H1 (cell line): ENCODE results near the gene C15orf62. TPM values are rescaled to one million over a fixed set of nuclear protein-coding genes. Genes with fewer than 3 reads are reported as not detected.
A peak's percentile ranks its signal among the peaks of the same experiment; 100 is the strongest.

Source experiments
- CTCF ChIA-PET: fragments of 300-600 bp; sonication (Branson Sonifier 250); formaldehyde crosslinking; loops from one replicate; lab custom pipeline; 2021; ENCODE audit not compliant: partially characterized antibody; lab: Charles Lee
- POLR2A ChIA-PET: fragments of 300-600 bp; sonication (Branson Sonifier 250); formaldehyde crosslinking; loops from one replicate; lab custom pipeline; 2021; ENCODE audit warnings: inconsistent platforms; ENCODE audit not compliant: partially characterized antibody; lab: Charles Lee
- DNase-seq, 2 experiments: peaks; one replicate each; pipeline versions ENCODE4 v3.0.0 to v3.0.0-alpha.2; 2010 to 2022; ENCODE audit warnings: low spot score in 2 of 2, low read depth in 1 of 2, mixed read lengths in 1 of 2
- FAIRE-seq: peaks from 2 replicates; lab custom pipeline; 2011; peaks lifted over from hg19 to GRCh38; lab: Jason Lieb, UNC
- H2AFZ ChIP-seq: 2 replicates; pipeline ENCODE4 v1.8.1; 2012; ENCODE audit warnings: low read length, inconsistent platforms
- H2AK5ac ChIP-seq: 2 replicates; pipeline ENCODE4 v1.6.1; 2013; ENCODE audit warnings: low read depth, low read length
- H2BK120ac ChIP-seq: replicated peaks from 2 replicates; pipeline ENCODE3; 2013; ENCODE audit warnings: low read depth, low read length, inconsistent platforms
- H2BK12ac ChIP-seq: 2 replicates; pipeline ENCODE4 v1.6.1; 2013; ENCODE audit warnings: low read depth, low read length
- H2BK15ac ChIP-seq: 2 replicates; pipeline ENCODE4 v1.6.1; 2013; ENCODE audit warnings: low read length
- H2BK20ac ChIP-seq: 2 replicates; pipeline ENCODE4 v1.6.1; 2013; ENCODE audit warnings: low read length
- H2BK5ac ChIP-seq: 2 replicates; pipeline ENCODE4 v1.6.1; 2013; ENCODE audit warnings: low read depth, low read length
- H3K14ac ChIP-seq: 2 replicates; pipeline ENCODE4 v1.6.1; 2013; ENCODE audit warnings: inconsistent platforms; ENCODE audit not compliant: insufficient read length
- H3K18ac ChIP-seq: 2 replicates; pipeline ENCODE4 v1.6.1; 2013; ENCODE audit warnings: low read length; ENCODE audit errors: extremely low read depth
- H3K23ac ChIP-seq: 2 replicates; pipeline ENCODE4 v1.6.1; 2013; ENCODE audit warnings: inconsistent platforms; ENCODE audit not compliant: insufficient read length
- H3K23me2 ChIP-seq: 2 replicates; pipeline ENCODE4 v1.6.1; 2013; ENCODE audit warnings: low read depth, low read length
- H3K27ac ChIP-seq: 2 replicates; pipeline ENCODE4 v1.6.1; 2011; ENCODE audit warnings: low read depth, low read length, inconsistent platforms
- H3K27me3 ChIP-seq, 4 experiments: replicated peaks in 1 of 4; 1 replicate in 1 of 4; 2 replicates in 3 of 4; pipeline versions ENCODE4 v1.6.1 to v1.8.1; 2011 to 2013; ENCODE audit warnings: low read length in 3 of 4, mild to moderate bottlenecking in 3 of 4, inconsistent platforms in 2 of 4, mixed read lengths in 2 of 4, moderate library complexity in 1 of 4; ENCODE audit not compliant: control insufficient read depth in 3 of 4, insufficient read depth in 3 of 4; ENCODE audit errors: extremely low read depth in 1 of 4
- H3K36me3 ChIP-seq, 4 experiments: 2 replicates each; pipeline versions ENCODE4 v1.6.1 to v1.8.1; 2011 to 2013; ENCODE audit warnings: mild to moderate bottlenecking in 4 of 4, low read length in 3 of 4, moderate library complexity in 2 of 4, control low read depth in 1 of 4, inconsistent platforms in 1 of 4; ENCODE audit not compliant: insufficient read depth in 4 of 4, control insufficient read depth in 2 of 4
- H3K4ac ChIP-seq: replicated peaks from 2 replicates; pipeline ENCODE3; 2013; ENCODE audit warnings: low read length, low read depth, mixed read lengths, inconsistent platforms; ENCODE audit not compliant: insufficient read length
- H3K4me1 ChIP-seq, 4 experiments: replicated peaks in 1 of 4; 1 replicate in 1 of 4; 2 replicates in 3 of 4; pipeline versions ENCODE4 v1.6.1 to v1.8.1; 2011 to 2013; ENCODE audit warnings: low read length in 3 of 4, inconsistent platforms in 2 of 4, mixed read lengths in 1 of 4; ENCODE audit not compliant: insufficient read depth in 4 of 4, control insufficient read depth in 3 of 4
- H3K4me2 ChIP-seq, 2 experiments: 2 replicates each; pipeline versions ENCODE4 v1.6.1 to v1.8.1; 2011 to 2013; ENCODE audit warnings: low read depth in 2 of 2, low read length in 2 of 2, control low read depth in 1 of 2, inconsistent platforms in 1 of 2, mild to moderate bottlenecking in 1 of 2; ENCODE audit not compliant: insufficient read depth in 1 of 2
- H3K4me3 ChIP-seq, 4 experiments: fragments of 200-600, 300-600 bp in 1 of 4; sonication (generic), shearing (Covaris generic), sonication (Bioruptor Twin) in 1 of 4; 2 replicates each; pipeline versions ENCODE4 v1.5.1 to v1.8.1; 2011 to 2016; ENCODE audit warnings: low read length in 4 of 4, low read depth in 3 of 4, control low read depth in 2 of 4, inconsistent platforms in 2 of 4, mild to moderate bottlenecking in 2 of 4, mixed read lengths in 1 of 4, moderate library complexity in 1 of 4; ENCODE audit not compliant: insufficient read depth in 2 of 4; ENCODE audit errors: extremely low read depth in 1 of 4
- H3K56ac ChIP-seq: replicated peaks from 2 replicates; pipeline ENCODE3; 2013; ENCODE audit warnings: low read depth, mild to moderate bottlenecking, mixed read lengths, low read length, inconsistent platforms; ENCODE audit not compliant: insufficient read length
- H3K79me1 ChIP-seq: 2 replicates; pipeline ENCODE4 v1.6.1; 2013; ENCODE audit warnings: low read depth, low read length, control low read depth
- H3K79me2 ChIP-seq, 2 experiments: 2 replicates each; pipeline versions ENCODE4 v1.6.1 to v1.8.1; 2012 to 2013; ENCODE audit warnings: low read length in 2 of 2, mild to moderate bottlenecking in 2 of 2, inconsistent platforms in 1 of 2; ENCODE audit not compliant: insufficient read depth in 2 of 2, control insufficient read depth in 1 of 2
- H3K9ac ChIP-seq, 4 experiments: replicated peaks in 1 of 4; 1 replicate in 1 of 4; 2 replicates in 3 of 4; pipeline versions ENCODE4 v1.6.1 to v1.8.1; 2011 to 2013; ENCODE audit warnings: low read depth in 3 of 4, low read length in 3 of 4, control low read depth in 2 of 4, mild to moderate bottlenecking in 2 of 4, moderate library complexity in 2 of 4, inconsistent platforms in 1 of 4; ENCODE audit errors: extremely low read depth in 1 of 4
- H3K9me3 ChIP-seq, 2 experiments: 2 replicates each; pipeline versions ENCODE4 v1.6.1 to v1.8.1; 2012 to 2013; ENCODE audit warnings: mild to moderate bottlenecking in 2 of 2, moderate library complexity in 2 of 2, control low read depth in 1 of 2, inconsistent platforms in 1 of 2, low read depth in 1 of 2, low read length in 1 of 2, mixed read lengths in 1 of 2; ENCODE audit not compliant: insufficient read depth in 2 of 2
- H4K20me1 ChIP-seq, 2 experiments: replicated peaks in 1 of 2; 2 replicates each; pipeline versions ENCODE3 to v1.8.1; 2011 to 2013; ENCODE audit warnings: inconsistent platforms in 2 of 2, low read length in 2 of 2, mild to moderate bottlenecking in 1 of 2; ENCODE audit not compliant: insufficient read depth in 2 of 2, control insufficient read depth in 1 of 2
- H4K5ac ChIP-seq: 2 replicates; pipeline ENCODE4 v1.6.1; 2013; ENCODE audit warnings: low read length, low read depth, mixed read lengths, inconsistent platforms; ENCODE audit not compliant: insufficient read length
- H4K8ac ChIP-seq: 2 replicates; pipeline ENCODE4 v1.8.0; 2013; ENCODE audit warnings: mild to moderate bottlenecking, moderate library complexity, low read length, inconsistent platforms; ENCODE audit not compliant: insufficient read depth; ENCODE audit errors: extremely low read depth
- H4K91ac ChIP-seq: replicated peaks from 2 replicates; pipeline ENCODE3; 2013; ENCODE audit warnings: low read length, mixed read lengths, inconsistent platforms; ENCODE audit not compliant: insufficient read length
- CBX5 ChIP-seq: fragments of 300-800, 300-1000 bp; sonication (generic); IDR thresholded peaks from 2 replicates; pipeline ENCODE4 v1.7.1; 2016; ENCODE audit warnings: antibody characterized with exemption, low read length, low read depth
- FOSL1 ChIP-seq: IDR thresholded peaks from 2 replicates; pipeline ENCODE4 v1.6.1; 2011; ENCODE audit warnings: mild to moderate bottlenecking, low read depth, low read length, moderate library complexity; ENCODE audit not compliant: insufficient read depth
- GABPA ChIP-seq: IDR thresholded peaks from 2 replicates; pipeline ENCODE4 v1.6.1; 2011; ENCODE audit warnings: mild to moderate bottlenecking, low read length, moderate library complexity, borderline replicate concordance; ENCODE audit not compliant: insufficient read depth
- GTF2F1 ChIP-seq: IDR thresholded peaks from 2 replicates; pipeline ENCODE4 v1.6.1; 2012; ENCODE audit warnings: low read depth, low read length, improper control_type of control experiment, borderline replicate concordance
- KDM1A ChIP-seq: fragments of 200-600, 300-600 bp; sonication (generic); IDR thresholded peaks from 2 replicates; pipeline ENCODE4 v1.7.1; 2016; ENCODE audit warnings: mild to moderate bottlenecking, low read length, borderline replicate concordance
- NRF1 ChIP-seq: IDR thresholded peaks from 2 replicates; pipeline ENCODE4 v1.6.1; 2011; ENCODE audit warnings: mild to moderate bottlenecking, low read depth, low read length, improper control_type of control experiment
- RBBP5 ChIP-seq: IDR thresholded peaks from 2 replicates; pipeline ENCODE4 v1.7.1; 2012; ENCODE audit warnings: low read depth, mild to moderate bottlenecking, inconsistent platforms, low read length, moderate library complexity, borderline replicate concordance
- SP1 ChIP-seq: IDR thresholded peaks from 2 replicates; pipeline ENCODE4 v1.6.1; 2011; ENCODE audit warnings: low read depth, low read length
- SP2 ChIP-seq: IDR thresholded peaks from 2 replicates; pipeline ENCODE4 v1.6.1; 2012; ENCODE audit warnings: mild to moderate bottlenecking, low read length, inconsistent platforms
- ZNF274 ChIP-seq: IDR thresholded peaks from 2 replicates; pipeline ENCODE4 v1.7.0; 2012; ENCODE audit warnings: low read length, borderline replicate concordance; ENCODE audit errors: extremely low read depth
- WGBS, 2 experiments: shearing (Covaris generic) in 1 of 2; methylation state at CpG; one replicate each; pipeline versions ENCODE4 v1.1.6 to v1.1.7; 2013 to 2015; ENCODE audit warnings: low lambda C conversion rate in 2 of 2, mixed read lengths in 2 of 2, inconsistent platforms in 1 of 2, low coverage in 1 of 2, missing lambda C conversion rate in 1 of 2; ENCODE audit not compliant: insufficient replicate concordance in 2 of 2, insufficient coverage in 1 of 2, insufficient read length in 1 of 2; ENCODE audit errors: extremely low coverage in 1 of 2, missing lambda C conversion rate in 1 of 2; 5-methylcytosine and 5-hydroxymethylcytosine counted together
- polyA plus RNA-seq, 7 experiments: library from polyadenylated mRNA; depleted of rRNA in 3 of 7; stranded (reverse) in 5 of 7; unstranded in 2 of 7; fragments of >200 nt in 5 of 7; fragments of 200-250 nt in 2 of 7; gene quantifications; 1 replicate in 5 of 7; 2 replicates in 1 of 7; 4 replicates in 1 of 7; pipeline versions ENCODE4 v1.2.1 to v1.2.3, GENCODE V29; 2011 to 2013; ENCODE audit warnings: missing spikeins in 2 of 7, mixed read lengths in 2 of 7
- total RNA-seq: library from RNA; stranded (reverse); fragmentation: NEBNext Ultra II Directional; extraction: Animal tissue kit (Norgen Biotek cat#: 25700); gene quantifications from 2 replicates; pipeline ENCODE4 v1.2.1, GENCODE V29; 2021
- TF ChIP-seq, protein P1 (sequence below): IDR thresholded peaks from 2 replicates; pipeline ENCODE4 v1.6.1; 2012; ENCODE audit warnings: inconsistent platforms

The C15orf62 gene
- total and polyA plus RNA-seq, 2 of the 8 experiments (the other 6 are each of a cell fraction or from before 2014, with no cell fraction given), result 0.06 to 0.56 TPM

DNA sequence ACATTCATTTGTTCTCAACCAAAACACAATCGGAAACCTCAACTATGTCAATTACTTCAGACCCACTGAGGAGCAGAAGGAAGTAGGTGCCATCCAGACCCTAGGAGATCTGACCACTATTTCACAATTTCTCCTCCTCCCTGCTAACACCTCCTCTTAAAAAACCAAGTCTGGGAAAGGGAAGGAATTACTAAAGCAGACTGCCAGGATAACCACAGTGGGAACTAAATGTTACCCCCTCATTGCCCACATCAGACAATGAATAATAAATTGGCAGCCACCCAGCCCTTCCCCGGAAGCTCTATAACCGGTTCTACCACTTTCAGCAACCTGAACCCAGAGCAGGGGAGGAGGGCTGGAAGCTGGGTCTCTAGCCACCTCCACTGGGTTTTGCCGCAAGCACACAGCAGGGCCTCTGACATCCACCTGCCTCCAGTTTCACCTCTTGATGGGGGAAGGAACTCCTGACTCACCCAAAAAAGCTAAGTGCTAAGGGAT is 17.6 kb downstream of the C15orf62 start:
- H3K27me3 ChIP-seq, result no peaks in the 10 kb centered on the region
- peak overlapping the region; percentile 95; the same call in 1 of the 2 replicates for H2BK12ac ChIP-seq
- H4K8ac ChIP-seq, result no peak overlapping the region
- no peaks in the 10 kb centered on the region; a peak in 1 of 8 replicates for H3K36me3 ChIP-seq
- no peaks in the 10 kb centered on the region for H3K9me3 ChIP-seq
- peak overlapping the region; percentile 12 for H3K4ac ChIP-seq
- POLR2A ChIA-PET, result interaction anchor here (0.7 to 2.7 kb wide), 11 partner anchors 10 to 166 kb away, joined by 3 to 9 read pairs (median 3); partner anchors contain the start of genes C15orf62, CHAC1, RAD51 and SPINT1
- peak overlapping the region; percentile 79; the same call in 1 of the 2 replicates for H3K18ac ChIP-seq
- no peak overlapping the region; a peak in 1 of 7 replicates for H3K9ac ChIP-seq
- H2AK5ac ChIP-seq, result peak overlapping the region; percentile 91; the same call in 1 of the 2 replicates
- H4K5ac ChIP-seq, result no peak overlapping the region
- 20% methylated on average over 4 of the region's 4 CpGs; no CpG with 5 or more reads in 1 of the 2 experiments for WGBS, 2 experiments
- peaks cover 4% of the 10 kb centered on the region for H3K79me1 ChIP-seq
- no peak overlapping the region for H2BK120ac ChIP-seq
- CTCF ChIA-PET, result interaction anchor here (0.6 to 12.9 kb wide), 14 partner anchors 9 to 264 kb away, joined by 3 to 184 read pairs (median 4); partner anchors contain the start of genes C15orf62 and GCHFR
- peaks cover 0 to 14% of the 10 kb centered on the region in 2 experiments; a peak in 3 of 4 replicates for H3K79me2 ChIP-seq
- peak overlapping the region in 3 of 4 experiments; percentile 20 to 47 (median 26); a peak in 5 of 8 replicates for H3K4me3 ChIP-seq
- peak overlapping the region; percentile 69; the same call in 1 of the 2 replicates for H2BK20ac ChIP-seq
- H3K4me1 ChIP-seq, result peaks cover 19 to 38% (median 20%) of the 10 kb centered on the region in 4 experiments
- no peak overlapping the region for H3K23ac ChIP-seq
- peak; percentile 50 for FAIRE-seq
- H2BK15ac ChIP-seq, result 0 out of 2 replicates have a peak overlapping the region, but pooled peaks have one; percentile 7
- no peak overlapping the region for H2AFZ ChIP-seq
- H4K20me1 ChIP-seq, result peaks cover 2 to 7% of the 10 kb centered on the region in 2 experiments
- peak overlapping the region; percentile 7; the same call in 1 of the 2 replicates for H3K27ac ChIP-seq
- H2BK5ac ChIP-seq, result peak overlapping the region; percentile 68; the same call in 1 of the 2 replicates
- H3K14ac ChIP-seq, result no peak overlapping the region
- peak overlapping the region; percentile 61 to 77 for H3K4me2 ChIP-seq
- no peak overlapping the region for H3K56ac ChIP-seq
- DNase-seq, result peak in 1 of 2 experiments; percentile 64
- H3K23me2 ChIP-seq, result no peaks in the 10 kb centered on the region; the same call in 1 of the 2 replicates
- peak overlapping the region; percentile 4 for H4K91ac ChIP-seq
- TF ChIP-seq SP1, result peak; percentile 94
- TF ChIP-seq RBBP5, result peak; percentile 91; the same call in 1 of the 2 replicates
- no peak for TF ChIP-seq CBX5
- TF ChIP-seq GABPA, result no peak
- TF ChIP-seq, protein P1, sequence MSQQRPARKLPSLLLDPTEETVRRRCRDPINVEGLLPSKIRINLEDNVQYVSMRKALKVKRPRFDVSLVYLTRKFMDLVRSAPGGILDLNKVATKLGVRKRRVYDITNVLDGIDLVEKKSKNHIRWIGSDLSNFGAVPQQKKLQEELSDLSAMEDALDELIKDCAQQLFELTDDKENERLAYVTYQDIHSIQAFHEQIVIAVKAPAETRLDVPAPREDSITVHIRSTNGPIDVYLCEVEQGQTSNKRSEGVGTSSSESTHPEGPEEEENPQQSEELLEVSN, result no peak
- TF ChIP-seq ZNF274, result no peak
- TF ChIP-seq FOSL1, result no peak
- no peak for TF ChIP-seq GTF2F1
- TF ChIP-seq KDM1A, result no peak; the same call in 1 of the 2 replicates
- TF ChIP-seq NRF1, result no peak
- no peak for TF ChIP-seq SP2
